SK-N-SH (cell line): ENCODE results near the gene OCEL1. TPM values are rescaled to one million over a fixed set of nuclear protein-coding genes. Genes with fewer than 3 reads are reported as not detected.
A peak's percentile ranks its signal among the peaks of the same experiment; 100 is the strongest.

Experiments
- CTCF ChIA-PET: fragments of 300-600, 350-600 bp; formaldehyde crosslinking; extraction: SDS; loops from one replicate; lab custom pipeline; 2021; lab: Yijun Ruan, JAX
- POLR2A ChIA-PET: fragments of 350-600 bp; sonication (Branson Sonifier 250); formaldehyde crosslinking; extraction: SDS; loops from one replicate; lab custom pipeline; 2020; ENCODE audit warnings: antibody characterized with exemption, inconsistent platforms; lab: Yijun Ruan, JAX
- DNase-seq: peaks from one replicate; pipeline ENCODE4 v3.0.0; 2012
- H2AFZ ChIP-seq: fragments of 200-600 bp; sonication (generic); 2 replicates; pipeline ENCODE4 v1.8.1; 2016; ENCODE audit warnings: antibody characterized with exemption, mild to moderate bottlenecking, low read depth
- H3F3A ChIP-seq: fragments of 200-600 bp; sonication (generic); replicated peaks from 2 replicates; pipeline ENCODE3; 2016; ENCODE audit warnings: antibody characterized with exemption, mild to moderate bottlenecking; ENCODE audit not compliant: insufficient read depth
- H3K27ac ChIP-seq, 2 experiments: fragments of 200-500 bp in 1 of 2; fragments of 200-600 bp in 1 of 2; sonication (Bioruptor generic) in 1 of 2; sonication (generic), shearing (Covaris generic) in 1 of 2; 2 replicates each; pipeline versions ENCODE4 v1.5.1 to v1.6.1; 2014 to 2016; ENCODE audit warnings: low read depth in 2 of 2, inconsistent platforms in 1 of 2, low read length in 1 of 2, mild to moderate bottlenecking in 1 of 2, mixed read lengths in 1 of 2
- H3K27me3 ChIP-seq: fragments of 200-600 bp; sonication (generic), shearing (Covaris generic); 2 replicates; pipeline ENCODE4 v1.6.1; 2016; ENCODE audit warnings: mixed run types; ENCODE audit not compliant: insufficient read depth
- H3K36me3 ChIP-seq, 2 experiments: fragments of 200-500 bp in 1 of 2; fragments of 200-600 bp in 1 of 2; sonication (Bioruptor generic) in 1 of 2; sonication (generic) in 1 of 2; replicated peaks in 1 of 2; 2 replicates each; pipeline versions ENCODE3 to v1.5.1; 2014 to 2016; ENCODE audit warnings: low read length in 1 of 2, mild to moderate bottlenecking in 1 of 2; ENCODE audit not compliant: insufficient read depth in 2 of 2, control insufficient read depth in 1 of 2
- H3K4me1 ChIP-seq, 2 experiments: fragments of 200-500 bp in 1 of 2; fragments of 200-600 bp in 1 of 2; sonication (Bioruptor generic) in 1 of 2; sonication (generic), shearing (Covaris generic) in 1 of 2; 2 replicates each; pipeline versions ENCODE4 v1.5.1 to v1.6.1; 2014 to 2016; ENCODE audit warnings: low read depth in 1 of 2, low read length in 1 of 2, mixed run types in 1 of 2; ENCODE audit not compliant: insufficient read depth in 2 of 2, control insufficient read depth in 1 of 2
- H3K4me2 ChIP-seq: fragments of 200-600 bp; sonication (generic), shearing (Covaris generic); 2 replicates; pipeline ENCODE4 v1.6.1; 2017; ENCODE audit warnings: mixed run types
- H3K4me3 ChIP-seq, 2 experiments: fragments of 200-500 bp in 1 of 2; fragments of 200-600 bp in 1 of 2; sonication (Bioruptor generic) in 1 of 2; sonication (generic), shearing (Covaris generic) in 1 of 2; 2 replicates each; pipeline versions ENCODE4 v1.5.1 to v1.8.1; 2014 to 2016; ENCODE audit warnings: low read depth in 2 of 2, inconsistent platforms in 1 of 2, low read length in 1 of 2, mild to moderate bottlenecking in 1 of 2, mixed read lengths in 1 of 2, moderate library complexity in 1 of 2
- H3K79me2 ChIP-seq: fragments of 200-600 bp; sonication (generic); 2 replicates; pipeline ENCODE4 v1.8.1; 2017; ENCODE audit warnings: mild to moderate bottlenecking; ENCODE audit not compliant: insufficient read depth
- H3K9ac ChIP-seq: fragments of 200-600 bp; sonication (generic); 2 replicates; pipeline ENCODE4 v1.6.1; 2017; ENCODE audit warnings: mixed run types
- H3K9me2 ChIP-seq: fragments of 200-600 bp; sonication (generic); 2 replicates; pipeline ENCODE4 v1.6.1; 2017; ENCODE audit warnings: mixed run types
- H3K9me3 ChIP-seq: fragments of 200-600 bp; sonication (generic); 2 replicates; pipeline ENCODE4 v1.6.1; 2017; ENCODE audit warnings: mixed run types, mild to moderate bottlenecking, moderate library complexity
- H4K20me1 ChIP-seq: fragments of 200-600 bp; sonication (generic); 2 replicates; pipeline ENCODE4 v1.6.1; 2017; ENCODE audit warnings: mild to moderate bottlenecking, mixed run types; ENCODE audit not compliant: insufficient read depth
- CHD2 ChIP-seq: fragments of 150-350 bp; IDR thresholded peaks from 2 replicates; pipeline ENCODE4 v1.6.1; 2018; ENCODE audit warnings: low read length; ENCODE audit not compliant: partially characterized antibody
- FOXJ3 ChIP-seq: sonication (generic); formaldehyde crosslinking; IDR thresholded peaks from 2 replicates; pipeline ENCODE4 v1.5.1; 2020; ENCODE audit warnings: mild to moderate bottlenecking, missing genetic modification reagents
- MXI1 ChIP-seq: IDR thresholded peaks from 2 replicates; pipeline ENCODE4 v1.6.1; 2012; ENCODE audit warnings: mild to moderate bottlenecking, low read depth, low read length, improper control_type of control experiment
- NRF1 ChIP-seq: IDR thresholded peaks from 2 replicates; pipeline ENCODE4 v1.6.1; 2012; ENCODE audit warnings: low read depth, mild to moderate bottlenecking, low read length
- POLR2AphosphoS5 ChIP-seq: IDR thresholded peaks from 2 replicates; pipeline ENCODE4 v1.6.1; 2012; ENCODE audit warnings: low read depth, low read length
- SIN3A ChIP-seq: IDR thresholded peaks from 2 replicates; pipeline ENCODE4 v1.6.1; 2012; ENCODE audit warnings: low read depth, mild to moderate bottlenecking, low read length, moderate library complexity, borderline replicate concordance
- ZBTB33 ChIP-seq: IDR thresholded peaks from 2 replicates; pipeline ENCODE4 v1.4.0; 2012; ENCODE audit warnings: low read depth, borderline replicate concordance
- WGBS: methylation state at CpG from one replicate; pipeline ENCODE4 v1.1.6; 2017; ENCODE audit warnings: low lambda C conversion rate; 5-methylcytosine and 5-hydroxymethylcytosine counted together
- polyA plus RNA-seq, 3 experiments: library from polyadenylated mRNA; depleted of rRNA; stranded (reverse); fragments of >200 nt; gene quantifications; 2 replicates each; pipeline ENCODE4 v1.2.3, GENCODE V29; 2012
- TF ChIP-seq, protein P1 (sequence below): IDR thresholded peaks from 2 replicates; pipeline ENCODE4 v1.6.1; 2012; ENCODE audit warnings: mild to moderate bottlenecking, low read depth, low read length, moderate library complexity
- TF ChIP-seq, protein P2 (sequence below): IDR thresholded peaks from 2 replicates; pipeline ENCODE4 v1.4.0; 2012; ENCODE audit warnings: low read depth

Gene OCEL1, protein sequence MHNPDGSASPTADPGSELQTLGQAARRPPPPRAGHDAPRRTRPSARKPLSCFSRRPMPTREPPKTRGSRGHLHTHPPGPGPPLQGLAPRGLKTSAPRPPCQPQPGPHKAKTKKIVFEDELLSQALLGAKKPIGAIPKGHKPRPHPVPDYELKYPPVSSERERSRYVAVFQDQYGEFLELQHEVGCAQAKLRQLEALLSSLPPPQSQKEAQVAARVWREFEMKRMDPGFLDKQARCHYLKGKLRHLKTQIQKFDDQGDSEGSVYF
- 9.1 and 9.8 TPM in 2 replicates for polyA plus RNA-seq (2012; rRNA removed)
- 6.5 and 8.9 TPM in 2 replicates for polyA plus RNA-seq (2012; cell fraction: cytosol; rRNA removed)
- 18.3 and 24.7 TPM in 2 replicates for polyA plus RNA-seq (2012; cell fraction: nucleus; rRNA removed)

DNA sequence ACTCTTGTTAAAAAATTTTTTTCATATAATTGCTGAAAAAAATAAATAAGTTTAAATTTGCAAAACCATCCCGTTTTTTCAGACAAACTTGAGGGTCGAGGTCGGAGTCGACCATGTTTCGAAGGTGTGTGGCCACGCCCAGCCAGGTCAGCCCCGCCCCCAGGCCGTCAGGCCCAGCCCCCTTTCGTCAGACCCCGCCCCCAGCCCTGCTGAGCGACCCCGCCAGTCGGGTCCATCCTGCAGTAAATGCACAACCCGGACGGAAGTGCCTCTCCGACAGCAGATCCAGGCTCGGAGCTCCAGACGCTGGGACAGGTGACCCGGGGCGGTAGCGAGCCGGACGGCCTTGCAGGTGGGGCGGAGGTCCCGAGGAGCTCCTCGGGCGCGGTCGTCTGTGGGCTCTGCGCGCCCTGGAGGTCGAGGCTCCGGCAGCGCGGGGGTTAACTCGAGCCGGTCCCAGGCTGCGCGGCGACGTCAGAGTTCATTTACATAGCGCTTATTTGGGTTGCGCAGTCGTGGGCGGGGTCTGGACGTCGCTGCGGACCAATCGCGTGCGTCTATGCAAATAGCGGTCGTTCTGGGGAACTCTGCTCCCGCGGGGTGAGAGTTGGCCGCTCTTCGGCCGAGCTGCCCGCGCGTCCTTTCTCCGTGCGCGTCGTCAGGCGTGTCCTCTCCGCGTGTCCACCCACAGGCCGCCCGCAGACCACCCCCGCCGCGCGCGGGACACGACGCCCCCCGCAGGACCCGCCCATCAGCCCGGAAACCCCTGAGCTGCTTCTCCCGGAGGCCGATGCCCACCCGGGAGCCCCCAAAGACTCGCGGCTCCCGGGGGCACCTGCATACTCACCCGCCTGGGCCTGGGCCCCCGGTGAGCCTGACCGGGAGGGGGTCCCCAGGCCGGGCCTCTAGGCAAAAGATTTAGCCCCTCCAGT is at the start of gene OCEL1:
OCEL1 (plus strand) TSS at position 225 of the 932 bp plus-strand sequence; CDS start at position 247, 22 bp downstream.
- POLR2A ChIA-PET = interaction anchor here (0.9 to 3.3 kb wide), 5 partner anchors 9 to 56 kb away, joined by 3 to 33 read pairs (median 5); partner anchors contain the start of genes BABAM1 and USE1
- Histone ChIP-seq H3K4me2 (peak within 1 kb of the TSS; percentile 94), H3K4me3 (peak within 1 kb of the TSS; percentile 58 to 83), H3K4me1 (peaks cover 0 to 3% of the 10 kb centered on the region in 2 experiments; a peak in 1 of 4 replicates), H3K79me2 (peaks cover 7% of the 10 kb centered on the region; the same call in 1 of the 2 replicates), H4K20me1 (no peaks in the 10 kb centered on the region), H2AFZ (peak within 1 kb of the TSS; percentile 97), H3F3A (peaks cover 13% of the 10 kb centered on the region), H3K27me3 (no peaks in the 10 kb centered on the region), H3K9me2 (no peaks in the 10 kb centered on the region), H3K27ac (peak within 1 kb of the TSS; percentile 75 to 82), H3K9me3 (no peaks in the 10 kb centered on the region), H3K9ac (peak within 1 kb of the TSS; percentile 85), H3K36me3 (peaks cover 3 to 9% of the 10 kb centered on the region in 2 experiments)
- 0% methylated on average over 9 of the region's 90 CpGs for WGBS
- CTCF ChIA-PET = interaction anchor here (0.6 to 2.3 kb wide), 9 partner anchors 9 to 1263 kb away, joined by 3 to 13 read pairs (median 3); partner anchors contain the start of gene USE1
- TF ChIP-seq, protein P1, sequence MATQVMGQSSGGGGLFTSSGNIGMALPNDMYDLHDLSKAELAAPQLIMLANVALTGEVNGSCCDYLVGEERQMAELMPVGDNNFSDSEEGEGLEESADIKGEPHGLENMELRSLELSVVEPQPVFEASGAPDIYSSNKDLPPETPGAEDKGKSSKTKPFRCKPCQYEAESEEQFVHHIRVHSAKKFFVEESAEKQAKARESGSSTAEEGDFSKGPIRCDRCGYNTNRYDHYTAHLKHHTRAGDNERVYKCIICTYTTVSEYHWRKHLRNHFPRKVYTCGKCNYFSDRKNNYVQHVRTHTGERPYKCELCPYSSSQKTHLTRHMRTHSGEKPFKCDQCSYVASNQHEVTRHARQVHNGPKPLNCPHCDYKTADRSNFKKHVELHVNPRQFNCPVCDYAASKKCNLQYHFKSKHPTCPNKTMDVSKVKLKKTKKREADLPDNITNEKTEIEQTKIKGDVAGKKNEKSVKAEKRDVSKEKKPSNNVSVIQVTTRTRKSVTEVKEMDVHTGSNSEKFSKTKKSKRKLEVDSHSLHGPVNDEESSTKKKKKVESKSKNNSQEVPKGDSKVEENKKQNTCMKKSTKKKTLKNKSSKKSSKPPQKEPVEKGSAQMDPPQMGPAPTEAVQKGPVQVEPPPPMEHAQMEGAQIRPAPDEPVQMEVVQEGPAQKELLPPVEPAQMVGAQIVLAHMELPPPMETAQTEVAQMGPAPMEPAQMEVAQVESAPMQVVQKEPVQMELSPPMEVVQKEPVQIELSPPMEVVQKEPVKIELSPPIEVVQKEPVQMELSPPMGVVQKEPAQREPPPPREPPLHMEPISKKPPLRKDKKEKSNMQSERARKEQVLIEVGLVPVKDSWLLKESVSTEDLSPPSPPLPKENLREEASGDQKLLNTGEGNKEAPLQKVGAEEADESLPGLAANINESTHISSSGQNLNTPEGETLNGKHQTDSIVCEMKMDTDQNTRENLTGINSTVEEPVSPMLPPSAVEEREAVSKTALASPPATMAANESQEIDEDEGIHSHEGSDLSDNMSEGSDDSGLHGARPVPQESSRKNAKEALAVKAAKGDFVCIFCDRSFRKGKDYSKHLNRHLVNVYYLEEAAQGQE = 0 out of 2 replicates have a peak, but pooled peaks have one; percentile 7
- TF ChIP-seq SIN3A (peak; percentile 29; the same call in 1 of the 2 replicates), FOXJ3 (CRISPR knock-in tag) (no peak), NRF1 (peak; percentile 83), ZBTB33 (no peak), MXI1 (peak; percentile 47; the same call in 1 of the 2 replicates), CHD2 (peak; percentile 12), POLR2AphosphoS5 (peak; percentile 66; the same call in 1 of the 2 replicates)
- TF ChIP-seq, protein P2, sequence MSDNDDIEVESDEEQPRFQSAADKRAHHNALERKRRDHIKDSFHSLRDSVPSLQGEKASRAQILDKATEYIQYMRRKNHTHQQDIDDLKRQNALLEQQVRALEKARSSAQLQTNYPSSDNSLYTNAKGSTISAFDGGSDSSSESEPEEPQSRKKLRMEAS = peak; percentile 85
- peak; percentile 95 for DNase-seq
